SK-N-SH (cell line): Measurements from ENCODE around the gene TCF19. TPM values are rescaled to one million over a fixed set of nuclear protein-coding genes. Genes with fewer than 3 reads are reported as not detected.

Experiments
- CTCF ChIA-PET: fragments of 300-600, 350-600 bp; formaldehyde crosslinking; extraction: SDS; loops from one replicate; lab custom pipeline; 2021; lab: Yijun Ruan, JAX
- POLR2A ChIA-PET: fragments of 350-600 bp; sonication (Branson Sonifier 250); formaldehyde crosslinking; extraction: SDS; loops from one replicate; lab custom pipeline; 2020; ENCODE audit warnings: antibody characterized with exemption, inconsistent platforms; lab: Yijun Ruan, JAX
- DNase-seq: peaks from one replicate; pipeline ENCODE4 v3.0.0; 2012
- H2AFZ ChIP-seq: fragments of 200-600 bp; sonication (generic); 2 replicates; pipeline ENCODE4 v1.8.1; 2016; ENCODE audit warnings: antibody characterized with exemption, mild to moderate bottlenecking, low read depth
- H3F3A ChIP-seq: fragments of 200-600 bp; sonication (generic); replicated peaks from 2 replicates; pipeline ENCODE3; 2016; ENCODE audit warnings: antibody characterized with exemption, mild to moderate bottlenecking; ENCODE audit not compliant: insufficient read depth
- H3K27ac ChIP-seq, 2 experiments: fragments of 200-500 bp in 1 of 2; fragments of 200-600 bp in 1 of 2; sonication (Bioruptor generic) in 1 of 2; sonication (generic), shearing (Covaris generic) in 1 of 2; 2 replicates each; pipeline versions ENCODE4 v1.5.1 to v1.6.1; 2014 to 2016; ENCODE audit warnings: low read depth in 2 of 2, inconsistent platforms in 1 of 2, low read length in 1 of 2, mild to moderate bottlenecking in 1 of 2, mixed read lengths in 1 of 2
- H3K27me3 ChIP-seq: fragments of 200-600 bp; sonication (generic), shearing (Covaris generic); 2 replicates; pipeline ENCODE4 v1.6.1; 2016; ENCODE audit warnings: mixed run types; ENCODE audit not compliant: insufficient read depth
- H3K36me3 ChIP-seq, 2 experiments: fragments of 200-500 bp in 1 of 2; fragments of 200-600 bp in 1 of 2; sonication (Bioruptor generic) in 1 of 2; sonication (generic) in 1 of 2; replicated peaks in 1 of 2; 2 replicates each; pipeline versions ENCODE3 to v1.5.1; 2014 to 2016; ENCODE audit warnings: low read length in 1 of 2, mild to moderate bottlenecking in 1 of 2; ENCODE audit not compliant: insufficient read depth in 2 of 2, control insufficient read depth in 1 of 2
- H3K4me1 ChIP-seq, 2 experiments: fragments of 200-500 bp in 1 of 2; fragments of 200-600 bp in 1 of 2; sonication (Bioruptor generic) in 1 of 2; sonication (generic), shearing (Covaris generic) in 1 of 2; 2 replicates each; pipeline versions ENCODE4 v1.5.1 to v1.6.1; 2014 to 2016; ENCODE audit warnings: low read depth in 1 of 2, low read length in 1 of 2, mixed run types in 1 of 2; ENCODE audit not compliant: insufficient read depth in 2 of 2, control insufficient read depth in 1 of 2
- H3K4me2 ChIP-seq: fragments of 200-600 bp; sonication (generic), shearing (Covaris generic); 2 replicates; pipeline ENCODE4 v1.6.1; 2017; ENCODE audit warnings: mixed run types
- H3K4me3 ChIP-seq, 2 experiments: fragments of 200-500 bp in 1 of 2; fragments of 200-600 bp in 1 of 2; sonication (Bioruptor generic) in 1 of 2; sonication (generic), shearing (Covaris generic) in 1 of 2; 2 replicates each; pipeline versions ENCODE4 v1.5.1 to v1.8.1; 2014 to 2016; ENCODE audit warnings: low read depth in 2 of 2, inconsistent platforms in 1 of 2, low read length in 1 of 2, mild to moderate bottlenecking in 1 of 2, mixed read lengths in 1 of 2, moderate library complexity in 1 of 2
- H3K79me2 ChIP-seq: fragments of 200-600 bp; sonication (generic); 2 replicates; pipeline ENCODE4 v1.8.1; 2017; ENCODE audit warnings: mild to moderate bottlenecking; ENCODE audit not compliant: insufficient read depth
- H3K9ac ChIP-seq: fragments of 200-600 bp; sonication (generic); 2 replicates; pipeline ENCODE4 v1.6.1; 2017; ENCODE audit warnings: mixed run types
- H3K9me2 ChIP-seq: fragments of 200-600 bp; sonication (generic); 2 replicates; pipeline ENCODE4 v1.6.1; 2017; ENCODE audit warnings: mixed run types
- H3K9me3 ChIP-seq: fragments of 200-600 bp; sonication (generic); 2 replicates; pipeline ENCODE4 v1.6.1; 2017; ENCODE audit warnings: mixed run types, mild to moderate bottlenecking, moderate library complexity
- H4K20me1 ChIP-seq: fragments of 200-600 bp; sonication (generic); 2 replicates; pipeline ENCODE4 v1.6.1; 2017; ENCODE audit warnings: mild to moderate bottlenecking, mixed run types; ENCODE audit not compliant: insufficient read depth
- EP300 ChIP-seq, 2 experiments: IDR thresholded peaks; 2 replicates each; pipeline versions ENCODE4 v1.4.0 to v1.6.1; 2012; ENCODE audit warnings: borderline replicate concordance in 1 of 2, low read depth in 1 of 2, low read length in 1 of 2
- EZH2phosphoT487 ChIP-seq: fragments of 200-600 bp; sonication (generic); IDR thresholded peaks from 2 replicates; pipeline ENCODE4 v1.6.1; 2017; ENCODE audit warnings: low read depth, mixed run types, mild to moderate bottlenecking, antibody characterized with exemption, moderate library complexity, borderline replicate concordance
- GABPA ChIP-seq: IDR thresholded peaks from 2 replicates; pipeline ENCODE4 v1.4.0; 2012; ENCODE audit warnings: low read depth, mild to moderate bottlenecking
- GATA2 ChIP-seq: sonication (generic); formaldehyde crosslinking; IDR thresholded peaks from 2 replicates; pipeline ENCODE4 v1.5.0; 2020; ENCODE audit warnings: mild to moderate bottlenecking, missing genetic modification reagents
- JUND ChIP-seq: IDR thresholded peaks from 2 replicates; pipeline ENCODE4 v1.4.0; 2012
- NFIC ChIP-seq: IDR thresholded peaks from 2 replicates; pipeline ENCODE4 v1.4.0; 2012; ENCODE audit warnings: borderline replicate concordance
- POLR2AphosphoS5 ChIP-seq: IDR thresholded peaks from 2 replicates; pipeline ENCODE4 v1.6.1; 2012; ENCODE audit warnings: low read depth, low read length
- TAF1 ChIP-seq: IDR thresholded peaks from 2 replicates; pipeline ENCODE4 v1.6.1; 2012; ENCODE audit warnings: low read depth, mild to moderate bottlenecking, low read length, moderate library complexity, borderline replicate concordance
- USF2 ChIP-seq: fragments of 150-350 bp; IDR thresholded peaks from 2 replicates; pipeline ENCODE4 v1.6.1; 2017; ENCODE audit warnings: antibody characterized with exemption, low read length, low read depth, borderline replicate concordance
- YY1 ChIP-seq: IDR thresholded peaks from 2 replicates; pipeline ENCODE4 v1.4.0; 2012; ENCODE audit warnings: low read depth, mild to moderate bottlenecking
- WGBS: methylation state at CpG from one replicate; pipeline ENCODE4 v1.1.6; 2017; ENCODE audit warnings: low lambda C conversion rate; 5-methylcytosine and 5-hydroxymethylcytosine counted together
- polyA plus RNA-seq, 3 experiments: library from polyadenylated mRNA; depleted of rRNA; stranded (reverse); fragments of >200 nt; gene quantifications; 2 replicates each; pipeline ENCODE4 v1.2.3, GENCODE V29; 2012
- TF ChIP-seq, protein P1 (sequence below): IDR thresholded peaks from 2 replicates; pipeline ENCODE4 v1.4.0; 2012; ENCODE audit warnings: low read depth, borderline replicate concordance
- TF ChIP-seq, protein P2 (sequence below): fragments of 200-600 bp; sonication (generic); IDR thresholded peaks from 2 replicates; pipeline ENCODE4 v1.6.1; 2017; ENCODE audit warnings: antibody characterized with exemption, mild to moderate bottlenecking, moderate library complexity

Gene TCF19
- polyA plus RNA-seq, 1 of the 3 experiments (the other 2 are of a cell fraction), result 9.3 TPM

- POLR2A ChIA-PET, result no interaction called here
- Histone ChIP-seq H3K9me3 (no peaks in the 10 kb centered on the region), H2AFZ (no peak overlapping the region), H3F3A (peaks cover 9% of the 10 kb centered on the region), H3K27me3 (no peaks in the 10 kb centered on the region), H3K4me3 (no peak overlapping the region), H3K36me3 (peaks cover 0 to 2% of the 10 kb centered on the region in 2 experiments), H3K9me2 (no peaks in the 10 kb centered on the region), H4K20me1 (no peaks in the 10 kb centered on the region), H3K4me2 (no peak overlapping the region), H3K27ac (no peak overlapping the region), H3K79me2 (no peaks in the 10 kb centered on the region), H3K9ac (no peak overlapping the region), H3K4me1 (peaks cover 0 to 11% of the 10 kb centered on the region in 2 experiments; a peak in 1 of 4 replicates)
- TF ChIP-seq USF2, result no peak
- no peak for TF ChIP-seq NFIC
- no peak for TF ChIP-seq JUND
- no peak for DNase-seq
- CTCF ChIA-PET, result interaction anchor here (0.6 to 4.3 kb wide), 5 partner anchors 8 to 222 kb away, joined by 3 to 23 read pairs (median 4); no protein-coding TSS in a partner anchor
- 91% methylated on average over 8 of the region's 10 CpGs for WGBS
These were observed 13.0 kb upstream of the TCF19 start for GRCh38 chr6:31145386-31145785.

GRCh38 chr6:31149827-31150447 lies 8.5 kb upstream of the TCF19 start:
- Histone ChIP-seq H3K4me2 (no peak overlapping the region), H3K27ac (no peak overlapping the region), H3K4me1 (no peaks in the 10 kb centered on the region), H3K9me3 (no peaks in the 10 kb centered on the region), H3K79me2 (no peaks in the 10 kb centered on the region), H3K9ac (no peak overlapping the region), H4K20me1 (no peaks in the 10 kb centered on the region), H3K9me2 (no peaks in the 10 kb centered on the region), H3K36me3 (peaks cover 0 to 7% of the 10 kb centered on the region in 2 experiments), H3F3A (no peaks in the 10 kb centered on the region), H3K27me3 (no peaks in the 10 kb centered on the region), H3K4me3 (no peak overlapping the region), H2AFZ (no peak overlapping the region)
- TF ChIP-seq USF2, result no peak
- no peak for TF ChIP-seq EP300 (IDR thresholded peaks at IDR 0.05; ENCODE audit: borderline replicate concordance in 1 of 2, low read depth in 1 of 2, low read length in 1 of 2)
- TF ChIP-seq GABPA, result no peak
- no peak for TF ChIP-seq POLR2AphosphoS5
- no peak for TF ChIP-seq GATA2
- TF ChIP-seq YY1, result no peak
- TF ChIP-seq EZH2phosphoT487, result no peak
- TF ChIP-seq, protein P1, sequence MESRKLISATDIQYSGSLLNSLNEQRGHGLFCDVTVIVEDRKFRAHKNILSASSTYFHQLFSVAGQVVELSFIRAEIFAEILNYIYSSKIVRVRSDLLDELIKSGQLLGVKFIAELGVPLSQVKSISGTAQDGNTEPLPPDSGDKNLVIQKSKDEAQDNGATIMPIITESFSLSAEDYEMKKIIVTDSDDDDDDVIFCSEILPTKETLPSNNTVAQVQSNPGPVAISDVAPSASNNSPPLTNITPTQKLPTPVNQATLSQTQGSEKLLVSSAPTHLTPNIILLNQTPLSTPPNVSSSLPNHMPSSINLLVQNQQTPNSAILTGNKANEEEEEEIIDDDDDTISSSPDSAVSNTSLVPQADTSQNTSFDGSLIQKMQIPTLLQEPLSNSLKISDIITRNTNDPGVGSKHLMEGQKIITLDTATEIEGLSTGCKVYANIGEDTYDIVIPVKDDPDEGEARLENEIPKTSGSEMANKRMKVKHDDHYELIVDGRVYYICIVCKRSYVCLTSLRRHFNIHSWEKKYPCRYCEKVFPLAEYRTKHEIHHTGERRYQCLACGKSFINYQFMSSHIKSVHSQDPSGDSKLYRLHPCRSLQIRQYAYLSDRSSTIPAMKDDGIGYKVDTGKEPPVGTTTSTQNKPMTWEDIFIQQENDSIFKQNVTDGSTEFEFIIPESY, result no peak
- TF ChIP-seq, protein P2, sequence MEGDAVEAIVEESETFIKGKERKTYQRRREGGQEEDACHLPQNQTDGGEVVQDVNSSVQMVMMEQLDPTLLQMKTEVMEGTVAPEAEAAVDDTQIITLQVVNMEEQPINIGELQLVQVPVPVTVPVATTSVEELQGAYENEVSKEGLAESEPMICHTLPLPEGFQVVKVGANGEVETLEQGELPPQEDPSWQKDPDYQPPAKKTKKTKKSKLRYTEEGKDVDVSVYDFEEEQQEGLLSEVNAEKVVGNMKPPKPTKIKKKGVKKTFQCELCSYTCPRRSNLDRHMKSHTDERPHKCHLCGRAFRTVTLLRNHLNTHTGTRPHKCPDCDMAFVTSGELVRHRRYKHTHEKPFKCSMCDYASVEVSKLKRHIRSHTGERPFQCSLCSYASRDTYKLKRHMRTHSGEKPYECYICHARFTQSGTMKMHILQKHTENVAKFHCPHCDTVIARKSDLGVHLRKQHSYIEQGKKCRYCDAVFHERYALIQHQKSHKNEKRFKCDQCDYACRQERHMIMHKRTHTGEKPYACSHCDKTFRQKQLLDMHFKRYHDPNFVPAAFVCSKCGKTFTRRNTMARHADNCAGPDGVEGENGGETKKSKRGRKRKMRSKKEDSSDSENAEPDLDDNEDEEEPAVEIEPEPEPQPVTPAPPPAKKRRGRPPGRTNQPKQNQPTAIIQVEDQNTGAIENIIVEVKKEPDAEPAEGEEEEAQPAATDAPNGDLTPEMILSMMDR, result no peak
- no peak for TF ChIP-seq TAF1
- ChIA-PET CTCF (interaction anchor here (2.3 kb wide), 1 partner anchor 13 kb away, joined by 5 read pairs; no protein-coding TSS in a partner anchor), POLR2A (no interaction called here)
- DNase-seq, result no peak
- 80% methylated on average over 5 of the region's 6 CpGs for WGBS
